ENCODE measurements around the gene LCE2A. TPM values are rescaled to one million over a fixed set of nuclear protein-coding genes. Genes with fewer than 3 reads are reported as not detected.

Gene LCE2A
- total and polyA plus RNA-seq, 2 donors (not counting 1 experiment from before 2014, with no cell fraction given): 0.33 to 8.1 TPM

- Histone ChIP-seq H3K36me3 (ENCODE audit: control insufficient read depth, insufficient read depth, low read length) (no peaks in the 10 kb centered on the region), H4K20me1 (ENCODE audit: control insufficient read depth, extremely low read depth, insufficient read depth, low read length) (no peaks in the 10 kb centered on the region), H3K27ac (ENCODE audit: insufficient read depth, low read length) (peak overlapping the region; percentile 27), H3K27me3 (ENCODE audit: control insufficient read depth, insufficient read depth, low read length) (no peaks in the 10 kb centered on the region), H3K4me3 (replicated peaks in 1 of 4; ENCODE audit: control extremely low read depth in 1 of 4, insufficient read depth in 1 of 4, low read depth in 3 of 4, low read length in 4 of 4) (no peak overlapping the region), H3K4me2 (ENCODE audit: extremely low read depth, insufficient read depth, low read length) (no peak overlapping the region), H2AFZ (ENCODE audit: low read length) (no peak overlapping the region), H3K79me2 (ENCODE audit: control insufficient read depth, insufficient read depth, low read length) (no peaks in the 10 kb centered on the region), H3K9ac (ENCODE audit: insufficient read depth, low read length) (no peak overlapping the region), H3K9me3 (ENCODE audit: control insufficient read depth, insufficient read depth, low read depth, low read length) (no peaks in the 10 kb centered on the region), H3K4me1 (ENCODE audit: control insufficient read depth, extremely low read depth, insufficient read depth, low read length) (peaks cover 23% of the 10 kb centered on the region)
- no peak for DNase-seq (ENCODE audit: low read depth in 2 of 2)
- TF ChIP-seq EZH2 (IDR thresholded peaks at IDR 0.05; ENCODE audit: low read length, missing control alignments): no peak
- TF ChIP-seq, protein P1, sequence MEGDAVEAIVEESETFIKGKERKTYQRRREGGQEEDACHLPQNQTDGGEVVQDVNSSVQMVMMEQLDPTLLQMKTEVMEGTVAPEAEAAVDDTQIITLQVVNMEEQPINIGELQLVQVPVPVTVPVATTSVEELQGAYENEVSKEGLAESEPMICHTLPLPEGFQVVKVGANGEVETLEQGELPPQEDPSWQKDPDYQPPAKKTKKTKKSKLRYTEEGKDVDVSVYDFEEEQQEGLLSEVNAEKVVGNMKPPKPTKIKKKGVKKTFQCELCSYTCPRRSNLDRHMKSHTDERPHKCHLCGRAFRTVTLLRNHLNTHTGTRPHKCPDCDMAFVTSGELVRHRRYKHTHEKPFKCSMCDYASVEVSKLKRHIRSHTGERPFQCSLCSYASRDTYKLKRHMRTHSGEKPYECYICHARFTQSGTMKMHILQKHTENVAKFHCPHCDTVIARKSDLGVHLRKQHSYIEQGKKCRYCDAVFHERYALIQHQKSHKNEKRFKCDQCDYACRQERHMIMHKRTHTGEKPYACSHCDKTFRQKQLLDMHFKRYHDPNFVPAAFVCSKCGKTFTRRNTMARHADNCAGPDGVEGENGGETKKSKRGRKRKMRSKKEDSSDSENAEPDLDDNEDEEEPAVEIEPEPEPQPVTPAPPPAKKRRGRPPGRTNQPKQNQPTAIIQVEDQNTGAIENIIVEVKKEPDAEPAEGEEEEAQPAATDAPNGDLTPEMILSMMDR (conservative IDR thresholded peaks at IDR 0.05 in 1 of 2, IDR thresholded peaks at IDR 0.05 in 1 of 2; ENCODE audit: low read depth in 1 of 2, low read length in 2 of 2): no peak
These were observed 45.4 kb downstream of the LCE2A start for GRCh38 chr1:152743371-152744145.

GRCh38 chr1:152745289-152745704 is 47.2 kb downstream of the LCE2A start:
- Histone ChIP-seq H3K27ac (ENCODE audit: insufficient read depth, low read length) (peak overlapping the region; percentile 17), H2AFZ (ENCODE audit: low read length) (peak overlapping the region; percentile 9), H3K4me2 (ENCODE audit: extremely low read depth, insufficient read depth, low read length) (no peak overlapping the region), H3K9me3 (ENCODE audit: control insufficient read depth, insufficient read depth, low read depth, low read length) (no peaks in the 10 kb centered on the region), H3K79me2 (ENCODE audit: control insufficient read depth, insufficient read depth, low read length) (no peaks in the 10 kb centered on the region), H3K36me3 (ENCODE audit: control insufficient read depth, insufficient read depth, low read length) (no peaks in the 10 kb centered on the region), H3K4me1 (ENCODE audit: control insufficient read depth, extremely low read depth, insufficient read depth, low read length) (peaks cover 21% of the 10 kb centered on the region), H3K4me3 (replicated peaks in 1 of 4; ENCODE audit: control extremely low read depth in 1 of 4, insufficient read depth in 1 of 4, low read depth in 3 of 4, low read length in 4 of 4) (no peak overlapping the region), H4K20me1 (ENCODE audit: control insufficient read depth, extremely low read depth, insufficient read depth, low read length) (no peaks in the 10 kb centered on the region), H3K9ac (ENCODE audit: insufficient read depth, low read length) (no peak overlapping the region), H3K27me3 (ENCODE audit: control insufficient read depth, insufficient read depth, low read length) (no peaks in the 10 kb centered on the region)
- peak; percentile 36 to 68 for DNase-seq (ENCODE audit: low read depth in 2 of 2)
- no peak for TF ChIP-seq EZH2 (IDR thresholded peaks at IDR 0.05; ENCODE audit: low read length, missing control alignments)
- TF ChIP-seq, protein P1 (conservative IDR thresholded peaks at IDR 0.05 in 1 of 2, IDR thresholded peaks at IDR 0.05 in 1 of 2; ENCODE audit: low read depth in 1 of 2, low read length in 2 of 2): no peak

DNA sequence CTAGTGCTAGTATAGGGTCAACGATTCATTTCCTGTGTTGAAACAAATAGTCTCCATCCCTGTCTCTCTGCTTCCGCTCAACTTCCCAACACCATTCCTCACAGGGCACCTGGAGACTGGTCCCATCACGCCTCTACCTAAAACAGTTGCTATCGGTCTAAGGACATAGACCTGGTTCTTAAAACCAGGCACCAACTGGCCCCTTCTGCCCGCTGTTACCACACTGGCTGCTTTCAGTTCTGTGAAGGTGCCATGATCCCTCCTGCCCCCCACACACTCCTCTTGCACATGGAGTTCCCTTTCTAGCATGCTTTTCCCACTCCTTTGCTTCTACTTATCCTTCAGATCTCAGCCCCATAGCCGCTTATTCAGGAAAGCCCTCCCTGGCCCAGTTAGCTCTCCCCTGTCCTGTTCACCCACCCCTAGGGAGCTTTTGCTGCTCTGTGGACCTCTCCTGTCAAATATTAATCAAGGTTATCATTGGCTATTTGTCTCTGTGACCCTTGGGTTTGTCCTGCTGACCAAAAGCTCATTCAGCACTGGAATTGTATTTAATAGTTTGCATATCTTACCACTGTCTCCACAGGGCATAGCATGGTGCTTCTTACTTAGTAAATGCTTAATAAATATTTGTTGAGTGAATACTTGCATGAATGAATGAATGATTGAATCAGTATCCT is 47.8 kb downstream of the LCE2A start:
- Histone ChIP-seq H3K36me3 (ENCODE audit: control insufficient read depth, insufficient read depth, low read length) (no peaks in the 10 kb centered on the region), H4K20me1 (ENCODE audit: control insufficient read depth, extremely low read depth, insufficient read depth, low read length) (no peaks in the 10 kb centered on the region), H3K9me3 (ENCODE audit: control insufficient read depth, insufficient read depth, low read depth, low read length) (no peaks in the 10 kb centered on the region), H3K4me1 (ENCODE audit: control insufficient read depth, extremely low read depth, insufficient read depth, low read length) (peaks cover 21% of the 10 kb centered on the region), H3K4me2 (ENCODE audit: extremely low read depth, insufficient read depth, low read length) (no peak overlapping the region), H3K27ac (ENCODE audit: insufficient read depth, low read length) (peak overlapping the region; percentile 17), H3K27me3 (ENCODE audit: control insufficient read depth, insufficient read depth, low read length) (no peaks in the 10 kb centered on the region), H3K79me2 (ENCODE audit: control insufficient read depth, insufficient read depth, low read length) (no peaks in the 10 kb centered on the region), H3K9ac (ENCODE audit: insufficient read depth, low read length) (no peak overlapping the region), H3K4me3 (replicated peaks in 1 of 4; ENCODE audit: control extremely low read depth in 1 of 4, insufficient read depth in 1 of 4, low read depth in 3 of 4, low read length in 4 of 4) (no peak overlapping the region), H2AFZ (ENCODE audit: low read length) (peak overlapping the region; percentile 9)
- no peak for DNase-seq (ENCODE audit: low read depth in 2 of 2)
- no peak for TF ChIP-seq EZH2 (IDR thresholded peaks at IDR 0.05; ENCODE audit: low read length, missing control alignments)
- TF ChIP-seq, protein P1 (conservative IDR thresholded peaks at IDR 0.05 in 1 of 2, IDR thresholded peaks at IDR 0.05 in 1 of 2; ENCODE audit: low read depth in 1 of 2, low read length in 2 of 2): no peak

Measured in fibroblast of lung (primary cell).